Measurements from ENCODE around the gene STT3B.

GRCh38 chr3:31652296-31652695, 119.6 kb downstream of the STT3B start:
- no peak for TF ChIP-seq CTCF (conservative IDR thresholded peaks at IDR 0.05 in 1 of 2, IDR thresholded peaks at IDR 0.05 in 1 of 2; ENCODE audit: low read depth in 1 of 2, low read length in 2 of 2)
- no peak for TF ChIP-seq EZH2 (IDR thresholded peaks at IDR 0.05; ENCODE audit: low read length, missing control alignments)
